Measurements from ENCODE around the gene SLBP.

GRCh38 chr4:1658581-1658980 is 53.5 kb downstream of the SLBP start:
- no peak for TF ChIP-seq CTCF (IDR thresholded peaks at IDR 0.05)
- TF ChIP-seq POLR2AphosphoS5 (IDR thresholded peaks at IDR 0.05), result no peak
- no peak for TF ChIP-seq EP300 (IDR thresholded peaks at IDR 0.05)
